ENCODE measurements around the gene RHBDF2. TPM values are rescaled to one million over a fixed set of nuclear protein-coding genes. Genes with fewer than 3 reads are reported as not detected.

RHBDF2 gene
- total RNA-seq, 1 donor from 2014 or later = 97.1 TPM

DNA sequence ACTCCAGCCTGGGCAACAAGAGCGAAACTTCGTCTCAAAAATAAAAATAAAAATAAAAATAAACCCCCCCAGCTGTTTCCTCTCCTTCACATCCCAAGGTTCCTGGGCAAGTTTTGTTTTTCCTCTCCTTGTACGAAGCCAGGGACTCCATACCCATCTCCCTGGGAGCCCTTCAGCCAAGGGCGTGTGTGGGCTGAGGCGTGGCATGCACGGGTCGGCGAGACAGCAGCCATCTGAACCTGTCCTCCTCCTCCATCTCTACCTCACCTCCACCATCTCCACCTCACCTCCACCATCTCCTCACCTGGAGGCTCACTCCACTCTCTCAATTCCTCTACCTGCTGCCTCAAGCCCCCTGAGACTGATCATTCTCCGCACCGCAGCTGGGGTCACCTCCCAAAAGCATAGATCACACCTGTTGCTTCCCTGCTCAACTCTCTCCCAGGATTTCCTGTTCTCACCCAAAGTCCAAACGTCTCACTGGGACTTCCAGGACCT lies 16.9 kb downstream of the RHBDF2 start:
- intact Hi-C loops (cut with micrococcal nuclease) = no loop called here

DNA sequence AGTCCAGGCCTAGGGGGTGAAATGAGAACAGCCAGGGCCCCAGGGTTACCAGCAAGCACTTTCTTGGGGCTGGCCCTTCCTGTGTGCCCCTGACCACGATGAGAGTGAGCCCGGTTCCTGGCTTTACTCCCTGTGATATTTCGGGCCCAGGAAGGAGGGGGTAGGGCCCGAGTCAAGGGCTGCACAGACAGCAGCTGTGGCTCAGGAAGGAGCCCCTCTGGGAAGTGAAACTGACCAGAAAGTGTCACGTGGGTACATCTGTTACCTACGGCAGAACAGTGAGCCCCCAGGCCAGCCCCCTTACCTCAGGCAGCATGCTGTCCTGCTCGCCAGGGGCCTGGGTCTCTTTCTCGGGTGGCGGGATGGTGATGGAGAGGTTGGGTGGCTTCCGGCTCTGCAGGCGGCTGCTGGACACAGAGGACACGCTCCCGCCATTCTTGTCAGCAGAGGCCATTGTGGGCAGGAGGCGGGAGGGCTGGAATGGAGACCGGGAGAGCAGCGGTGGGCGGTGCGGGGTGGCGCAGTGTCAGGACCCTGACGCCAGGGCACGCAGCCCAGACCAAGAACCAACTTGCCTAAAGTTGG lies 20.1 kb downstream of the RHBDF2 start:
- intact Hi-C loops (cut with micrococcal nuclease) = no loop called here

DNA sequence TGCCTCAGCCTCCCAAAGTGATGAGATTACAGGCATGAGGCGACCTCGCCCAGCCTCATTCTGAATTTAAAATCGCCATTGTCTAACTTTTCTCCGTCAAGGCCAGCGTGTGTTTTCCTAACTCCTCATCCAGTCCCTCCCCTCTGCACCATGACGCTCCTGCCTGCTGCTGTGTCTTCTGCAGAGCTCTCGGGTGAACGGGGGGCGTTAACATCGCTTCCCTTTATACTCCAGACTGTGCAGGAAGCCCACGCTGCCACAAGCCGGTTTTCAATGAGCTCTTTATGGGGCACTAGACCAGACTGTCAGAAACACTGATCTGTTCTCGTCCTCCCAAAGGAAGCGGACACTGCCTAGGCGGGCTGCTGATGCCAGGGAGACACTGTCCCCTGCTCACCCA lies 20.6 kb downstream of the RHBDF2 start:
- intact Hi-C loops (cut with micrococcal nuclease) = no loop called here

DNA sequence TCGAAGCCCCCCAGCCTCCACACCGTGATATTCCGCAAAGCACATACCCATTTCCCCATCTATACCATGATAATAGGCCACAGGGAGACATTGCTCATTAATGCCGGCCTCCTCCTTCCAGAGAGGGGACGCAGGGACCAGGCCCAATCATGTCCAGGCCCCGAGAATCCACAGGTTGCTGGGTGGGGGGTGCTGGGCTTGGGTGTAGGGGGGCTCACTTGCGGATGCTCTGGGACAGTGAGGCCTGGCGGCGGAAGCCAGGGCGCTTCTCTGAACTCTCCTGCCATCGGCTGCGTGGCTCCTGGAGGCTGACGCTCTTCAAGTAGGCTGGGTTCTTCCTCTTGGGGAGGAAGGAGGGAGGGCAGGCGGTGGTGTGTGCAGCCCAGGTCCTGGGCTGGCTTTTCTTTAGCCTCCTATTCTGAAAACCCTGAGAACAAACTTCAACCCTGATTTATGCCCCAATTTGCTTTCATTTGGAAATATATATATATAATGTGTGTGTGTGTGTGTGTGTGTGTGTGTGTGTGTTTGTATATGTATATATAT lies 21.6 kb downstream of the RHBDF2 start:
- intact Hi-C loops (cut with micrococcal nuclease) = no loop called here

DNA sequence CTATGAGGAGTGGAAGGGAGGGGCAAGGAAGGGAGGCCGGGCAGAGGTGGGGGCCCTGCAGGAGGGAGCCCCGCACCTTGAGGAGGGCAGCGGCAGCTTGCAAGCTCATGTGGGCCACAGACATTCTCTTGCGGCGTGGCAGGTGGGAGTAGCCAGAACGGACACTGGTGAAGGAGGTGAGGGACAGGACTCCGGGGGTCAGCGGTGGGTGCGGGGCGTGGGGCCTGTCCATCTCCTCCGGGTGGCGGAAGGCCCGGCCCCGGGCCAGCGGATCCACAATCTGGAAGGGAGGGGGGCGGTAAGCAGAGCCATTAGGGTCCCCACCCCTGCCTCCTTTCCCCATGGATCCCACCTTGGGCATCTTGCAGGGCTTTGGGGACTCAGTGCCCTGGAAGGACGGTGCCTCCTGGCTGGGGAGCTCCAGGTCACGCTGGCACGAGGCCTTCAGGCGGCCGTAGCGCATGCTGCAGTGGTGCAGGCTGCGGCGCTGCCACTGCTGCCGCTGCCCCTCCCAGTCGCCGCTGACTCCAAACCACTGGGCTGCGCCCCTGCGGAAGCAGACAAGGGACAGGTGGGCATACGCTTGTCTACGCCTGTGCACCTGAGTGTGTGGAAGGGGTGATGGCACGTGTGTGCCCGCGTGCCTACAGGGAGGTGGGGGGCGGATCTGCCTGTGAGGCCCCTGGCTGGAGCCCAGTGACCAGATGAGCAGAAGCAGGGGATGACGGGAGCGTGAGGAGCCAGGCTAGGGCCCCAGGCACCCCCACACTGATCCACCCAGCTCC lies 22.3 kb downstream of the RHBDF2 start:
- intact Hi-C loops (cut with micrococcal nuclease) = no loop called here

DNA sequence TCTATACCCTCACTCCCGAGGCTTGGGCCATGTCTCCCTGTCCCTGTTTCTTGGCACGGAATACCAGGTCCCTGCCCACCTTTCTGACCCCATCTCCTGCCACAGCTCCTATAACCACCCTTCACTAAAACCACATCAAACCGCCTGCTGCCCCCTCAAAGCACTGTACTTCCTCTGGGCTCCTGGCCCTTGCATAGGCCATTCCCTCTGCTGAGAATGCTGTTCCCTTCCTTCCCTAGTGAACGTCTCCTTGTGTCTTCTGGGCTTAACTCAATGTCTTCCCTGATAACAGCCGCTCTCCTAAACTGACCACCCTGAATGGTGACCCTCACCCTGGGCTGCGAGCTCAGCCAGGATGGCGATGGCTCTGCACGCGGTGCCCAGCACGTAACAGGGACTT lies 23.1 kb downstream of the RHBDF2 start:
- intact Hi-C loops (cut with micrococcal nuclease) = no loop called here

DNA sequence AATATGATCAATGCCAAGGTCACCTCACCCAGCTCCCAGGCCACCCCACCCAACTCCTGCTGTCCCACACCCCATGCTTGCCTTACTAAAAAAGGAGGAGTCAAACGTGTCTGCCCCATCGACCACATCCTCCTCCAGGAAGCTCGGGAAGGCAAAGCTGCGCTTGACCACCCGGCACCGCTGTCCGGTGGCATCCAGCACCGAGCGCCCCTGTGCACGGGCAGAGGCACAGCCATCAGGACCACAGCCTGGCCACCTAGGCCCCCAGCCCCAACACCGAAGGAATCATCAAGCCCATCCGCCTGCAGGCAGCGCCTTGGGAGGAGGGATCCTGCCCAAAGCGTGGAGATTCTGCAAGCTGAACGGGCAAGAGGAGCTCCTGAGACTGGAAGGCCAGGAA lies 23.6 kb downstream of the RHBDF2 start:
- intact Hi-C loops (cut with micrococcal nuclease) = no loop called here

DNA sequence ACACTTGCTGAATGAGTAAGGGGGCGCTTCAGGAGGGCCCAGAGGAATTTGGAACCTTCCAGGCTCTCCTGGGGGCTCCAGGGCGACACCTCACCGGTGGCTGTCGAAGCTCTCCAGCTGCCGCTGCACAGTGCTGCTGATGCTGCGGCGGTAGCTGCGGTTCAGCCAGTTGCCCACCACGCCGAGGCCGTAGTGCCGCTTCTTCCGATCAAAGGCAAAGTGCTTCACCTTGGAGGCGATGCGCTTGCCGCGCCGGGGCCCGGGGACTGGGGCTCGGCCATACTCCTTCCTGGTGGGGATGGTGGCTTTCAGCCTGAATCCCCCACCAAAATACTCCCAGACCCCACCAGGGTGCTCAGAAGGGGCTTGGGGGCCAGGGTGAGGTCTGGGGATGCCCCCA lies 24.5 kb downstream of the RHBDF2 start:
- intact Hi-C loops (cut with micrococcal nuclease) = no loop called here

DNA sequence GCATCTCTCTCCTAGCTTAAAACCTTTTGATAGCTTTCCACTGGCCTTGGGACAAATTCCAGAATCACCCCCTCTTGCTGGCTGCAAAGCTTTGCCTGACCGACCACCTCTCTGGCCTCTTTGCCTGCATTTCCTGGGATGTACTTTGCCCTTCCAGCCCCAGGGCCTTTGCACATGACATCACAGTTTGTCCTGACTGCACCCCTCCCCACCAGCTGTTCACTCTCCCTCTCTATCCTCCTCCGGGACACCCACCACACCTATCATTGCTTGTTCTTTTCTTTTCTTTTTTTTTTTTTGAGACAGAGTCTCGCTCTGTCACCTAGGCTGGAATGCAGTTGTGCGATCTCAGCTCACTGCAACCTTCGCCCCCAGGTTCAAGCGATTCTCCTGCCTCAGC lies 25.9 kb downstream of the RHBDF2 start:
- intact Hi-C loops (cut with micrococcal nuclease) = no loop called here

DNA sequence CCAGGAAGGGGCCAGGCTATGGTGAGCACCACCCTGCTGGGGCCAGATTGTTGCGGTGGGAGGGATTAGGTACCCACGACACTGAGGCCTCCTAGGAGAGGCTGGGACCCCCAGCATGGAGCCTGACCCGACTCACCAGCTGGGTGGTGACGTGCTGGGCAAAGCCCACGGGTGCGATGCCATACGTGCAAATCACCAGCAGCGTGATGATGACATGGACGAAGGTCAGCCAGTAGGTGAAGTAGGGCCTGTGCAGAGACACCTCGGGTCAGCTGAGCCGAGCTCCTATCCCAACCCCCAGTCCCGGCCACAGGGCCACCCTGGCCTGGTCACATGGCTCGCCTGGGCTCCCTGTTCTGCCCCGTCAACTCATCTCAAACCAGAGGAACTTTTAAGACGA lies 26.3 kb downstream of the RHBDF2 start:
- intact Hi-C loops (cut with micrococcal nuclease) = no loop called here

DNA sequence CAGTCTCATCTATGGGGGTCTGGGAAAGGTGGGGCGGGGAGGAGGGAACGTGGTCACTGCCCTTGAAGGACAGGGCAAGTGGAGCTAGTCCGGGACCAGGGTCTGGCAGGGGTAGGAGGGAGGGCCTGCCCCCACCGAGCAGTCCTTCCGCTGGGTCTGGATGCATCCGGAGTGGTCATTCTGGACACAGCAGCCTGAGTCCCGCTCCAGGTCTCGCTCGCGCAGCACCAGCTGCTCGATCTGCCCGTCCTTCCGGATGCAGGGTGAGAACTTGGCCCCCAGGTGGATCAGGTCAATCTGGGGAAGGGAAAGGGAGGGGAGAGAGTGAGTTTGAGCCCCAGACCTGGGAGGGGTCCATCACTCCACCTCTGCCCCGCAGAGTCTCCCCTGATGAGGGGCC lies 27.0 kb downstream of the RHBDF2 start:
- intact Hi-C loops (cut with micrococcal nuclease) = no loop called here

DNA sequence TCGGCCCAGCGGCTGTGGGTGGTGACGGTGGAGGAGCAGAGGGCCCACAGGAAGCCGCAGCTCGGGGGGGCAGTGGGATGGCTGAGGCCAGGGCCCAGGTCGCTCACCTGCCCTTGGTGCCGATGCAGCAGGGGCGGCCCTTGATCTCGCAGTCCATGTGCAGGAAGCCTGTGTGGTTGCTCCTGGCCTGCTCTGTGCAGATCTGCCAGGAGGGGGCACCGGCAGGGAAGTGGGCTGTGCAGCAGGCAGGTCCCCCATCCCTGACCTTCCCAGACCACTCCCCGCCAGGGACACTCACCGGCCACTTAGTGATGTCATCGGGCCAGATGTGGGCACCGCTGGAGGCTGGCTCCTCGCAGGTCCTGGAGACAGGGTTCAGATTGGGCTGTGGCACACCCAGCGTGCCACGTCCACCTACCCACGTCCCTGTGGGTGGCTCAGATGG lies 27.7 kb downstream of the RHBDF2 start:
- intact Hi-C loops (cut with micrococcal nuclease) = no loop called here

DNA sequence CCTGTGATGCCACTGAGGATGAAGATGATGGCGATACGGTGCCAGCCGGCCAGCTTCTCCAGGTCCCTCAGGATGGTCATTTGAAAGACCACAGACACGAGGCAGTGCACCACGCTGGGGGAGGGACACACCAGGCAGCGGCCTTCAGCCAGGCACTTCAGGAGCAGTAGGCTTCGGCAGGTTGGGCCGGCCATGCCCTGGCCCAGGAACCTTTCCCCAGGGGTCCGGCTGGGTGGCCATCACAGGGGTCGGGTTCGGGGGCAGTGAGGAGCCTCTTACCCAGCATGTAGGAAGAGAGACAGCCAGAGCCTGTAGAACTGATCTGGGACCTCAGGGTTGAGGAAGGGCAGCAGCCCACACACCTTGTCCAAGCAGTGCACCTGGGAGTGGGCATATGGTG lies 28.5 kb downstream of the RHBDF2 start:
- intact Hi-C loops (cut with micrococcal nuclease) = no loop called here

DNA sequence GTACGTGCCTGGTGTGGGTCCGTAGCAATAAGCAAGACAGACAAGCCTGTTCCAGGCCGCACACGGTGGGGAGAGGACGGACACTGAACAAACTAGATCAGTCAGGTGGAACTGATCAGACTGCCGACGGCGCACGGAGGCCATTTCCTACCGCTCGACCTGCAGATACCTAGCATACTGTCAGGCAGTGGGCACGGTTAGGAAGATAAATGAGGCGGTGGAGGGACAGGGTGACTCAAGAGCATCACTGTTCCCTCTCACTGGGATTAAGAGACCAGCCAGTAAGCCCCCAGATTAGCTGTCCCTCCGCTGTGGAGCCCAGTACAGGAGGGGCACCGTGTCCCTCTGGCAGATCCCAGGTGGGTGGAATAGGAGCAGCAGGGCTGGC lies 29.0 kb downstream of the RHBDF2 start:
- intact Hi-C loops (cut with micrococcal nuclease) = no loop called here

DNA sequence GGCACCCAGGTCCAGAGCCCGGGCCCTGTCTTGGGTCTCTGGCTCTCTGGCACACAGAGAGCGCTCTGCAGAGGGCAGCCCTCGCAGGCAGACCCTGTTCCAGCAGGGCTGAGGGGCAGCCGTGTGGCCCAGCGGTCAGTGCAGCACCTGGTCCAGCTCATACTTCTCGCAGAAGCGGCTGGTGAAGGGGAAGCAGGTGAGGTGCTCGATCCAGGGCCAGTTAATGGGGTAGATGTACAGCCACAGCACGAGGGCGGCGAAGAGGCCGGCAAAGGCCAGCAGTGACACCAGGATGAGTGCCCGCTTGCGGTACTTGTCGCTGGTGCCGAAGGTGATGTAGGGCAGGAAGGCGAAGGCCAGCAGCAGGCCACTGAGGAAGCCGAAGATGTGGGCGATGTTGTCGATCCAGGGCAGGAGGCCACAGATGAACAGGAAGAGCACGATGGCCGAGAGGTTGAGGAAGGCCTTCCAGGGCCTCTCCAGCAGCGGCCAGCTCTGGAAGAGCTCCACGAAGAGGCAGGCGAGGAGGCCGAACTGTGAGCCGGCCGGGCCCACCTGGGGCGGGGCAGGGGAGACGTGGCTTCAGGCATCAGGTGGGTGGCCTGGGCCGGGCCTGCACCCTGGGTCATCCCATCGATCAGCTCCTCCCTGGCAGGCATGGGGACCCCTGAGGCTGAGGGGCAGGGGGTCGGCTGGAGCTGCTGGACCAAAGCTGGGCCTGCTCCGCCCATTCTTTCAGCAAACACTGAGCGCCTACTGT lies 29.5 kb downstream of the RHBDF2 start:
- intact Hi-C loops (cut with micrococcal nuclease) = no loop called here

DNA sequence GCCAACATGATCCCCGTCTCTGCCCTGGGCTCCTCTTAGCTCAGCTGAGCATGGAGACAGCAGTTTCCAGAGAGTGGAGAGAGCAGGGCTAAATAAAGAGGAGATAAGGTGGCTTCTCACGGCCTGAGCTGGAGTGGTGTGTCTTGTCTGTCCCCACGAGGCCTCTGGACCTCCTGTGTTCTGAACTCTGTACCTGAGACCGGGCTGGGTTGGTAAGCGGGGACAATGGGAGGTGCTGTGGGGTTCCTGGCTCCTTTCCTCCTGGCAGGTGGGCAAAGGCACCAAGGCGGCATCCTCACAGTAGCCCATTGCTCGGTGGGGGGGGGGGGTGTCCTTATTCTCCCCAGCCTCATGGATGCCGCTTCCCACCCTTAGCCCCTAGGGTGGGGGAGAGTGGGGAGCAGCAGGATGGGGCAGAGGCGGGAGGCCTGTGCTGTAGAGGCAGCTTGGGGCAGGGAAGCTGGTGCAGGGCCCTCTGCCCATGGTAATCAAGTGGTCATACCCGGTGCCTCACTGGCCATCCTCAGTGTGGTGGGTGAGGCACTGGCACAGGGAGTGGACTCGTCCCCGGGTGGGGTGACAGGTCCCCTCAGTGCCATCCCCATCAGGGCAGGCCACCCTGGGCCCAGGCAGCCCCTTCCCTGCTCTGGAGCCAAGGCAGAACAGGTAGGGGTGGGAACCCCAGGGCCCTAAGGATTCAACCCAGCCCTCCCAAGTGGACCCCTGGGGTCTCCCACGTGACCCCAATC lies 31.1 kb downstream of the RHBDF2 start:
- intact Hi-C loops (cut with micrococcal nuclease) = no loop called here

DNA sequence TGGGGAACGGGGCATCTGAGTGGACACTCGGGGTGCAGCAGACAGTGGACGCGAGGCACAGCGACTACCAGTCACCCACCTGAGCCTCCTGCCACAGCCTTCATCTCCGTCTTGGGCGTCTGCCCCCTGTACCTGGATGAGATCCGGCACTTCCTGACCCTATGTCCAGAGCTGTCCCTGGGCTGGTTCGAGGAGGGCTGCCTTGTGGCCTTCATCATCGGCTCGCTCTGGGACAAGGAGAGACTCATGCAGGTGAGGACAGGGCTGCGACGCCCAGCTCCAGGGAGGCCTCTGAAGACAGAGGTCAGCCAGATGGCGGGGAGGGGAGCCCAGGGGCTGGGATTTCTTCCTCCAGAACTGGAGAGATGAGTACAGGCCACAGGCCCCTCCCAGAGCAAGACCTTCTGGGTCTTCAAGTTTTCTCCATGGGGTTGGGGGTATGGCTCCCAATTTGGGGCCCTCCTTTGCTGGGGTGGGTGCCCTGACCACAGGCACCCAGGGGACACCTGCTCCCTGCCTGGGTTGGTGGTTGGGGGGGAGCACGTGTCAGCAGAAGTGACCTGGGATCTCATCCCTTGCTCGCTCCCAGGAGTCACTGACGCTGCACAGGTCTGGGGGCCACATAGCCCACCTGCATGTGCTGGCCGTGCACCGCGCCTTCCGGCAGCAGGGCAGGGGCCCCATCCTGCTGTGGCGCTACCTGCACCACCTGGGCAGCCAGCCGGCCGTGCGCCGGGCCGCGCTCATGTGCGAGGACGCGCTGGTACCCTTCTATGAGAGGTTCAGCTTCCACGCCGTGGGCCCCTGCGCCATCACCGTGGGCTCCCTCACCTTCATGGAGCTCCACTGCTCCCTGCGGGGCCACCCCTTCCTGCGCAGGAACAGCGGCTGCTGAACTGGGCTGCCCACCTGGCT lies 31.9 kb downstream of the RHBDF2 start:
- intact Hi-C loops (cut with micrococcal nuclease) = no loop called here

DNA sequence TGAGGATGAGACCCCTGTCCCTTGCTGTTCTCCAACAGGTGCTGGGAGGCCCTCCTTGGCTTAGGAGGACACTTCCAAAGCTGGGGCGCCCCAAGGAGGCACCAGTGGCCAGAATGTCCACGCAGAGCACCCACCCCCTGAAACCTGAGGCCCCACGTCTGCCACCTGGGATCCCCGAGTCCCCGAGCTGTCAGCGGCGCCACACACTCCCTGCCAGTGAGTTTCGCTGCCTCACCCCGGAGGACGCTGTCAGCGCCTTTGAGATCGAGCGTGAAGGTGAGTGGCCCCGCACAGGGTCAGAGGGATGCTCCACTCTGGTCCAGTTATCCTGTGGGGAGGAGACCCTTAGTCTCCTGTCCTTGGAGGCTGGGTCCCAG lies 32.6 kb downstream of the RHBDF2 start:
- intact Hi-C loops (cut with micrococcal nuclease) = no loop called here

DNA sequence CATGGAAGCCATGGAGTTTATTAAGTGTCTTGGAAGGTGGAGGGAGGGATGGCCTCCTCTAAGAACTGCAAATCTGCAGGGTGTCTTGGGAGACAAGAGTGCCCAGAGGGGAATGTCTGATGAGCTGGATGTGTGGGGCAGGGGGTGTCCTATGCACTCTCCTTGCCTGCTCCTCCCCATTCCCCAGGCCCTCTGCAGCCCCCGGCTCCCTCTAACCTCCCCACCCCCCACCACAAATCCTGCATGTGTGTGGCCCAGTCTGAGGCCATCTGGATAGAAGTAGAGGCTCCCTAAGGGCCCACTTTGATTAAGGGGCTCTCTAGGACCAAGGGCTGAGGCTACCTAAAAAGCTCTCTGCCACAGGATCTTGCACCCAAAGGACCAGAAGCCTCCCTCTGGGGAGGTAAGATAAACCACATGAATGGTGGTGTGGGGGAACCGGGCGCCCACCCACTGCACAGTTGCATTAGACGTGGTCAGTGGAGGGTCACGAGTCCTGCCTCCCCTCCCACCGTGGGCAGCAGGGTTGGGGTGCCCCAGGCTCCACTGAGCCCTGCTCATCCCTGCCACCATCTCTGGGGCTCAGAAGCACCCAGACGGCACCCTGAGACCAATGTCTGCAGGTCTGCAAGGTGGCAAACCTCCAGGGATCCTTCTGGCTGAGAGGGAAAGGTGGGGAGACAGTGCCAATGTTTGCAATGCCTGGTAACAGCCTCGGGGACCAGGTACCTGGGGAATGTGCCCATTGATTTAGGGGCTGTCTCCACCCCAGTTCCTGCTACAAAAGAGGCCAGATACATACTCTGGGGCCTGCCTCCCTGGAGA lies 33.2 kb downstream of the RHBDF2 start:
- intact Hi-C loops (cut with micrococcal nuclease) = no loop called here
